NT2/D1 (cell line): Measurements from ENCODE around the gene FBLN1.
"Not testable (repeated sequence)": the region's sequence is repeated elsewhere in the genome, so short reads cannot be mapped to it uniquely, and the experiment has no call there.

ENCODE experiments used
- DNase-seq: peaks from one replicate; pipeline ENCODE4 v3.0.0-alpha.2; 2011; ENCODE audit warnings: low read depth, low spot score
- H3K27me3 ChIP-seq: 2 replicates; pipeline ENCODE4 v1.6.0; 2011; ENCODE audit warnings: mild to moderate bottlenecking; ENCODE audit not compliant: insufficient read length, insufficient read depth
- H3K36me3 ChIP-seq: 2 replicates; pipeline ENCODE4 v1.6.1; 2011; ENCODE audit warnings: mild to moderate bottlenecking, low read length, mixed read lengths; ENCODE audit not compliant: insufficient read depth, insufficient read length
- H3K4me1 ChIP-seq: 2 replicates; pipeline ENCODE4 v1.5.1; 2011; ENCODE audit not compliant: insufficient read depth, insufficient read length
- H3K4me3 ChIP-seq: 2 replicates; pipeline ENCODE4 v1.5.1; 2011; ENCODE audit warnings: low read depth; ENCODE audit not compliant: insufficient read length
- H3K9ac ChIP-seq: 2 replicates; pipeline ENCODE4 v1.6.0; 2011; ENCODE audit warnings: low read depth; ENCODE audit not compliant: insufficient read length
- H3K9me3 ChIP-seq: 2 replicates; pipeline ENCODE4 v1.5.1; 2011; ENCODE audit warnings: mild to moderate bottlenecking, low read length; ENCODE audit not compliant: insufficient read depth
- SUZ12 ChIP-seq: IDR thresholded peaks from 2 replicates; pipeline ENCODE4 v1.6.1; 2011; ENCODE audit not compliant: insufficient read length, insufficient read depth; ENCODE audit errors: extremely low read depth
- YY1 ChIP-seq: IDR thresholded peaks from 2 replicates; pipeline ENCODE4 v1.6.1; 2011; ENCODE audit not compliant: insufficient read length, insufficient read depth
- ZNF274 ChIP-seq: IDR thresholded peaks from 2 replicates; pipeline ENCODE4 v1.6.1; 2011; ENCODE audit warnings: mild to moderate bottlenecking, low read depth, low read length

Gene FBLN1

DNA sequence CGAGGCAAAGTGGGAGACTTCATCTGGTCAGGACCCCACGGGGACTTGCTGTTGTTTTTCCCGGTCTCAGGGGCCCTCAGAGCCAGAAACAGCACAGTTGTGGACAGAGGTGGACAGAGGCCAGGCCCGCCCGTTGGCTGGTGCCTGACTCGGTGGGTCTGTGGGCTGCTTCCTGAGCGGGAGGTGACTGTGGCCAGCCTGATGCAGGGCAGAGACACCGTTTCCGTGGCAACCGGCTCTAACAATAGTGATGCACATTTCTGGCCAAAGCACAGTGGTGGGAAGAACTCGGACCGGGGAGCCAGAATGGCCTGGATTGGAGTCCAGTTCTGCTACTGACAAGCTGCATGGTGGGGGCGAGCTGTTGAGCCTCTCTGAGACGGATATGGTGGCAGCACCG lies 110.3 kb downstream of the FBLN1 start:
- no peak overlapping the region for H3K4me3 ChIP-seq
- no peak for DNase-seq

DNA sequence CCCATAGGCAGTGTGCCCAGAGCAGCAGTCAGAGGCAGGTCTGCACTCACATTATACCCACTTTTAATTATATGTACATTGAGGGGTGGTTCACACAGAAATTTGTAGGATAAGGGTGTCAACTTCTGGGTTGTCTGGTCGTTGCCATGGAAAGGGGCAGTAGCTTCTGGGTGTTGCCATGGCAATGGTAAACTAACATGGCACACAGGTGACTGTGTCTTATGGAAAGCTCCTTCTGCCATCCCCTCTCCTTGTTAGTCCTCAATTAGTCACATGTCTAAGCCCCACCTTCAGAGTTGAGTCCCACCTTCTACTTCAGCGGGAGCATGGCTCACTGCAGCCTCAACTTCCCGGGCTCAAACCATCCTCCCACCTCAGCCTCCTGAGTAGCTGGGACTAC lies 112.7 kb downstream of the FBLN1 start:
- DNase-seq = no peak
- Histone ChIP-seq H3K4me1 (no peaks in the 10 kb centered on the region), H3K36me3 (no peaks in the 10 kb centered on the region), H3K4me3 (no peak overlapping the region), H3K9ac (no peak overlapping the region), H3K9me3 (no peaks in the 10 kb centered on the region), H3K27me3 (no peaks in the 10 kb centered on the region)
- TF ChIP-seq ZNF274 (no peak), SUZ12 (no peak), YY1 (no peak)

More for the DNA sequence above, 110.3 kb downstream of the FBLN1 start:
- Histone ChIP-seq H3K4me1 (peaks cover 2% of the 10 kb centered on the region), H3K36me3 (no peaks in the 10 kb centered on the region), H3K9ac (no peak overlapping the region), H3K27me3 (no peaks in the 10 kb centered on the region), H3K9me3 (no peaks in the 10 kb centered on the region)
- TF ChIP-seq ZNF274 (no peak), YY1 (no peak), SUZ12 (no peak)

DNA sequence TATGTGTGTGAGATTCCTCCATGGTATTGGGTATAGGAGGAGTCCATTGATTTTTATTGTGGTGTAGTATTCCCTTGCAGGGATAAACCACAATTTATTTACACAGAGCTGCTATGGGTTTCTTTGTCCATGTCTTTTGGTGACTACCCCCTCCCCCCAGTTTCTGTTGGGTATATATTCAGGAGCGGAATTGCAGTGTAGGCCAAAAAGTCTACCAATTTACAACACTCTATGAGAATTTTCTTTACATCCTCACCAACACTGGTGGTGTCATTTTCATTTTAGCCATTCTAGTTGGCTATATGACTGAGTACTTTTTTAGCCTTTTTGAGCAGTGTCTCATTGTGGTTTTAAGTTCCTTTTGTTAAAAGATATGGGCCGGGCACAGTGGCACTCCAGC lies 113.7 kb downstream of the FBLN1 start:
- H3K27me3 ChIP-seq = no peaks in the 10 kb centered on the region
- no peak for DNase-seq
- no peaks in the 10 kb centered on the region for H3K36me3 ChIP-seq
- H3K4me1 ChIP-seq = no peaks in the 10 kb centered on the region
- H3K9me3 ChIP-seq = no peaks in the 10 kb centered on the region
- H3K9ac ChIP-seq = no peak overlapping the region
- TF ChIP-seq YY1 (no peak), SUZ12 (no peak), ZNF274 (no peak)
- H3K4me3 ChIP-seq = no peak overlapping the region

DNA sequence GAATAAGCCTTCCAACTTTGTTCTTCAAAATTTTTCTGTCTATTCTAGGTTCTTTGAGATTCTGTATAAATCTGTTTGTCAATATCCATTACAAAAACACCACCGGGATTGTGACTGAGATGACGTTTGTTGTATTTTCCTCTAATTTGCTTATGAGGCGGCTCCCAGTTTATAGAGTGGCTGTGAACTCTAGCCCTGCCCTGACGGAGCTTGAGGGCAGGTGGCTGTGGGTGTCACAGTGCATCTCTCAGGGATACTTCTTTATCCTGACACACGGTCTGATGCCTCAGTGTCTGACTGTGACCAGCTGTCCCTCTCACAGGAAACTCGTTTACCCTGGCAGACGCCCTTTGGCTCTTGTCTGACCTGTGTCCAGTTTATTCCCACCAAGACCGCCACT lies 115.3 kb downstream of the FBLN1 start:
- Histone ChIP-seq H3K4me3 (no peak overlapping the region), H3K36me3 (no peaks in the 10 kb centered on the region), H3K9me3 (no peaks in the 10 kb centered on the region), H3K9ac (no peak overlapping the region), H3K4me1 (no peaks in the 10 kb centered on the region), H3K27me3 (no peaks in the 10 kb centered on the region)
- TF ChIP-seq SUZ12 (no peak), YY1 (no peak), ZNF274 (no peak)
- no peak for DNase-seq

DNA sequence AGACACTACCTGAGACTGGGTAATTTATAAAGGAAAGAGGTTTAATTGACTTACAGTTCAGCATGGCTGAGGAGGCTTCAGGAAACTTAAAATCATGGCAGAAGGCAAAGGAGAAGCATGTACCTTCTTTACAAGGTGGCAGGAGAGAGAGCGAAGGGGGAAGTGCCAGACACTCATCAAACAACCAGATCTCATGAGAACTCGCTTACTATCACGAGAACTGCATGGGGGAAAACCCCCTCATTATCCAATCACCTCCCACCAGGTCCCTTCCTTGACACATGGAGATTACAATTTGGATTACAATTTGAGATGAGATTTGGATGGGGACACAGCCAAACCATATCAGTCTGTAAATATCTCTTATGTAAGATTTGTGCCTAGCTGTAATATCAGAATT lies 118.0 kb downstream of the FBLN1 start:
- H3K36me3 ChIP-seq = no peaks in the 10 kb centered on the region
- TF ChIP-seq YY1 = no peak
- no peak for TF ChIP-seq SUZ12
- TF ChIP-seq ZNF274 = no peak
- H3K4me1 ChIP-seq = no peaks in the 10 kb centered on the region
- no peak overlapping the region for H3K4me3 ChIP-seq
- no peaks in the 10 kb centered on the region for H3K9me3 ChIP-seq
- no peak for DNase-seq
- H3K27me3 ChIP-seq = no peaks in the 10 kb centered on the region
- H3K9ac ChIP-seq = no peak overlapping the region

DNA sequence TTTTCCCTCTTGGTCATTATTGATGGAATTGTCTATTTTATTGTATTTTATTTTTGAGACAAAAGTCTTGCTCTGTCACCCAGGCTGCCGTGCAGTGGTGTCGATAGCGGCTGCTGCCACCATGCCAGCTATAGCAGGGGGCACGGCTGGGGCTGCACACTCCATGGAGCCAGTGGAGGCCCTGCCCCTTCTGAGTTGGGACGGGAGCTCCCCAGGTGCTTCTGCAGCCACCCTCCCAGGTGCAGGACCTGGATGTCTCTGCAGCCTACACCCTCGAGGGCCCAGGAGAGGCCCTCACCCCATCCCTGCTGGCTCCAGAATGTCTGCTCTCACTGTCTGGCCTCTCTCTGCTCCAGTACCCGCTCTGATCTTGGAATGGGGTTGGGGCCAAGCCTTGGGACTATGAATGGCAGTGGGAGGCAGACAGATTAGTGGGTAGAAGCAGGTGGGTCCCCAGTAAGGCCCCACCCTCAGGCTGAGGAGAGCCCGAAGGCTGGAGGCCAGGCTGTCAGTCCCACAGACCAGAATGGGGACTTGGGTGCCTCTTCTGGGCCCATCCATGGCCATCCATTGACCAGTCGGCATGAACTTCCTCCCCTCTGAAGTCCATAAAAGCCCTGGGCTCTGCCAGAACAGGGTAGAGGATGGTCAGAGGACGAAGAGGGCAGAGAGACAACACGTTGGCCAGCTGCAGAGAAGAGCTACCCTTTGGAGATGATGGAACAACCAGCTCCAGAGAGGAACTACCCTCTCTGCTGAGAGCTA lies 119.3 kb downstream of the FBLN1 start:
- Histone ChIP-seq H3K4me3 (no peak overlapping the region), H3K9ac (no peak overlapping the region), H3K4me1 (no peaks in the 10 kb centered on the region), H3K27me3 (no peaks in the 10 kb centered on the region), H3K9me3 (no peaks in the 10 kb centered on the region), H3K36me3 (no peaks in the 10 kb centered on the region)
- TF ChIP-seq ZNF274 (no peak), SUZ12 (no peak), YY1 (no peak)
- DNase-seq = no peak

DNA sequence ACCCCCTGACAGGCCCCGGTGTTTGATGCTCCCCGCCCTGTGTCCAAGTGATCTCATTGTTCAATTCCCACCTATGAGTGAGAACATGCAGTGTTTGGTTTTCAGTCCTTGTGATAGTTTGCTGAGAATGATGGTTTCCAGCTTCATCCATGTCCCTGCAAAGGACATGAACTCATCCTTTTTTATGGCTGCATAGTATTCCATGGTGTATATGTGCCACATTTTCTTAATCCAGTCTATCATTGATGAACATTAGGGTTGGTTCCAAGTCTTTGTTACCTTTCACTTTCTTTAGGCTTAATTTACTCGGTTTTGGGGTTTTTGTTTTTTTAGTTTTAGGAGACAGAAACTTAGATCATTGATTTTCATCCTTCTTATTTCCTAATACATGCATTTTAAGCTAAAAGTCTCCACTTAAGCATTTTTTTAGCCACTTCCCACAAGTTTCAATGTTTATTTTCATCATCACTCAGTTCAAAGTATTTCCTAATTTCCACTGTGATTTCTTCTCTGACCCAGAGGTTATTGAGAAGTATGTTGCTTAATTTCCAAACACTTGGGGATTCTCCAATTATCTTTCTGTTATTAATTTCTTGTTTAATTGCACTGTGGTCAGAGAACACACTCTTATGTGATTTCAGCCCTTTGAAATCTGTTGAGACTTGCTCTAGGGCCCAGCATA lies 120.9 kb downstream of the FBLN1 start:
- not testable (repeated sequence) for H3K4me1 ChIP-seq, H3K9ac ChIP-seq, H3K4me3 ChIP-seq, DNase-seq, H3K9me3 ChIP-seq, H3K36me3 ChIP-seq, H3K27me3 ChIP-seq
